ENCODE measurements around the gene ARHGAP29.

Gene ARHGAP29

GRCh38 chr1:94143173-94143808 lies 94.1 kb downstream of the ARHGAP29 start:
- no peak for DNase-seq (ENCODE audit: low read depth)
- TF ChIP-seq CTCF (conservative IDR thresholded peaks at IDR 0.05; ENCODE audit: low read depth, low read length): no peak
- H3K4me3 ChIP-seq (ENCODE audit: low read length): no peak overlapping the region

- no peak for TF ChIP-seq CTCF (conservative IDR thresholded peaks at IDR 0.05; ENCODE audit: low read depth, low read length)
- H3K4me3 ChIP-seq (ENCODE audit: low read length): no peak overlapping the region
- DNase-seq (ENCODE audit: low read depth): no peak
Measured at GRCh38 chr1:94142583-94142982, 94.8 kb downstream of the ARHGAP29 start.

GRCh38 chr1:94142022-94142421 lies 95.4 kb downstream of the ARHGAP29 start:
- no peak for TF ChIP-seq CTCF (conservative IDR thresholded peaks at IDR 0.05; ENCODE audit: low read depth, low read length)
- no peak overlapping the region for H3K4me3 ChIP-seq (ENCODE audit: low read length)
- DNase-seq (ENCODE audit: low read depth): no peak

GRCh38 chr1:94132111-94132510 lies 105.3 kb downstream of the ARHGAP29 start:
- TF ChIP-seq CTCF (conservative IDR thresholded peaks at IDR 0.05; ENCODE audit: low read depth, low read length): no peak

GRCh38 chr1:94130851-94131595 lies 106.4 kb downstream of the ARHGAP29 start:
- TF ChIP-seq CTCF (conservative IDR thresholded peaks at IDR 0.05; ENCODE audit: low read depth, low read length): no peak
- no peak for DNase-seq (ENCODE audit: low read depth)
- no peak overlapping the region for H3K4me3 ChIP-seq (ENCODE audit: low read length)

More at GRCh38 chr1:94132111-94132510, 105.3 kb downstream of the ARHGAP29 start:
- DNase-seq (ENCODE audit: low read depth): no peak
- no peak overlapping the region for H3K4me3 ChIP-seq (ENCODE audit: low read length)

- no peak for TF ChIP-seq CTCF (conservative IDR thresholded peaks at IDR 0.05; ENCODE audit: low read depth, low read length)
- no peak overlapping the region for H3K4me3 ChIP-seq (ENCODE audit: low read length)
- DNase-seq (ENCODE audit: low read depth): no peak
Measured at GRCh38 chr1:94126651-94127050, 110.7 kb downstream of the ARHGAP29 start.
